Measurements from ENCODE around the gene THAP8. TPM values are rescaled to one million over a fixed set of nuclear protein-coding genes. Genes with fewer than 3 reads are reported as not detected.

The THAP8 gene
- total RNA-seq, 1 experiment from 2014 or later: 5.4 TPM

DNA sequence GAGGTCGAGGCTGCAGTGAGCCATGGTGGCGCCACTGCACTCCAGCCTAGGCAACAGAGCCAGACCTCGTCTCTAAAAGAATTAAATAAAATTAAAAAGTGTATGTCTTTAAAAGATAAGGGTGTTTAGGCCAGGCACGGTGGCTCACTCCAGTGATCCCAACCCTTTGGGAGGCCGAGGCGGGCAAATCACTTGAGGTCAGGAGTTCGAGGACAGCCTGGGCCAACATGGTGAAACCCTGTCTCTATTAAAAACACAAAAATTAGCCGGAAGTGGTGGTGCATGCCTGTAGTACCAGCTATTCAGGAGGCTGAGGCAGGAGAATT lies 66.6 kb downstream of the THAP8 start:
- H3K23ac ChIP-seq (ENCODE audit: insufficient read length, low read depth, low read length): no peak overlapping the region
- no peak overlapping the region for H2BK20ac ChIP-seq (ENCODE audit: low read depth, low read length, poor library complexity, severe bottlenecking)
- no peak overlapping the region for H2BK120ac ChIP-seq (ENCODE audit: low read depth, low read length, poor library complexity, severe bottlenecking)
- H3K9ac ChIP-seq (ENCODE audit: extremely low read depth, insufficient read length, low read length): no peak overlapping the region
- H3K4me3 Mint-ChIP-seq: peak overlapping the region; percentile 71 to 92
- H2BK12ac ChIP-seq (ENCODE audit: insufficient read length, low read depth, low read length): no peak overlapping the region
- peaks cover 4 to 9% of the 10 kb centered on the region in 2 experiments for H3K4me1 Mint-ChIP-seq
- DNase-seq: no peak
- no peak overlapping the region for H3K4ac ChIP-seq (ENCODE audit: low read depth, low read length)
- H3K9me3 ChIP-seq (ENCODE audit: control insufficient read depth, low read depth, low read length): no peaks in the 10 kb centered on the region
- no peak overlapping the region for H2BK15ac ChIP-seq (ENCODE audit: low read depth, low read length)
- H3K27me3 Mint-ChIP-seq (ENCODE audit: low read depth): peaks cover 71% of the 10 kb centered on the region
- H4K5ac ChIP-seq (ENCODE audit: insufficient read length, low read depth, low read length): no peak overlapping the region
- H4K8ac ChIP-seq (replicated peaks; ENCODE audit: insufficient read length, low read depth, low read length): no peak overlapping the region
- no CpG with 5 or more reads among the region's 8 CpGs for WGBS (ENCODE audit: extremely low coverage, insufficient read length, low lambda C conversion rate)
- no peaks in the 10 kb centered on the region for H4K20me1 ChIP-seq (ENCODE audit: control insufficient read depth, insufficient read depth, insufficient read length)
- no peaks in the 10 kb centered on the region; a peak in 2 of 5 replicates for H3K9me3 Mint-ChIP-seq
- peak overlapping the region; percentile 59 for H3K4me2 ChIP-seq (ENCODE audit: insufficient read depth, insufficient read length, low read length)
- H3K23me2 ChIP-seq (ENCODE audit: insufficient read length, low read depth, low read length, poor library complexity, severe bottlenecking): no peaks in the 10 kb centered on the region
- no peaks in the 10 kb centered on the region for H3K4me1 ChIP-seq (ENCODE audit: insufficient read depth, low read length)
- H2BK5ac ChIP-seq (ENCODE audit: insufficient read length, low read length): no peak overlapping the region
- no peak overlapping the region for H2AK5ac ChIP-seq (ENCODE audit: insufficient read length, low read length)
- H3T11ph ChIP-seq (ENCODE audit: low read length): no peak overlapping the region
- no peaks in the 10 kb centered on the region for H3K79me2 ChIP-seq (ENCODE audit: insufficient read depth, low read length)
- no peak overlapping the region for H3K27ac Mint-ChIP-seq
- no peak overlapping the region for H2AFZ ChIP-seq (ENCODE audit: low read length)
- no peaks in the 10 kb centered on the region for H3K79me1 ChIP-seq (ENCODE audit: insufficient read depth, low read depth, low read length, poor library complexity, severe bottlenecking)
- no peaks in the 10 kb centered on the region; a peak in 1 of 7 replicates for H3K36me3 Mint-ChIP-seq (ENCODE audit: insufficient read depth in 1 of 3, low read depth in 3 of 3)
- TF ChIP-seq, protein P1, sequence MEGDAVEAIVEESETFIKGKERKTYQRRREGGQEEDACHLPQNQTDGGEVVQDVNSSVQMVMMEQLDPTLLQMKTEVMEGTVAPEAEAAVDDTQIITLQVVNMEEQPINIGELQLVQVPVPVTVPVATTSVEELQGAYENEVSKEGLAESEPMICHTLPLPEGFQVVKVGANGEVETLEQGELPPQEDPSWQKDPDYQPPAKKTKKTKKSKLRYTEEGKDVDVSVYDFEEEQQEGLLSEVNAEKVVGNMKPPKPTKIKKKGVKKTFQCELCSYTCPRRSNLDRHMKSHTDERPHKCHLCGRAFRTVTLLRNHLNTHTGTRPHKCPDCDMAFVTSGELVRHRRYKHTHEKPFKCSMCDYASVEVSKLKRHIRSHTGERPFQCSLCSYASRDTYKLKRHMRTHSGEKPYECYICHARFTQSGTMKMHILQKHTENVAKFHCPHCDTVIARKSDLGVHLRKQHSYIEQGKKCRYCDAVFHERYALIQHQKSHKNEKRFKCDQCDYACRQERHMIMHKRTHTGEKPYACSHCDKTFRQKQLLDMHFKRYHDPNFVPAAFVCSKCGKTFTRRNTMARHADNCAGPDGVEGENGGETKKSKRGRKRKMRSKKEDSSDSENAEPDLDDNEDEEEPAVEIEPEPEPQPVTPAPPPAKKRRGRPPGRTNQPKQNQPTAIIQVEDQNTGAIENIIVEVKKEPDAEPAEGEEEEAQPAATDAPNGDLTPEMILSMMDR (conservative IDR thresholded peaks at IDR 0.05): peak; percentile 25; the same call in 2 of the 3 replicates
- no peak overlapping the region for H3K56ac ChIP-seq (ENCODE audit: insufficient read length, low read depth, low read length)
- H3K14ac ChIP-seq (ENCODE audit: insufficient read depth, low read length): no peak overlapping the region
- H3K27ac ChIP-seq (ENCODE audit: insufficient read length, low read depth, low read length): no peak overlapping the region
- no peaks in the 10 kb centered on the region; the same call in 1 of the 2 replicates for H3K27me3 ChIP-seq (ENCODE audit: insufficient read depth, low read length)
- no peak overlapping the region for H3K18ac ChIP-seq (ENCODE audit: insufficient read length, low read depth, low read length)
- H4K91ac ChIP-seq (ENCODE audit: insufficient read length, low read depth, low read length): no peak overlapping the region
